ENCODE data around the gene AQP5.

DNA sequence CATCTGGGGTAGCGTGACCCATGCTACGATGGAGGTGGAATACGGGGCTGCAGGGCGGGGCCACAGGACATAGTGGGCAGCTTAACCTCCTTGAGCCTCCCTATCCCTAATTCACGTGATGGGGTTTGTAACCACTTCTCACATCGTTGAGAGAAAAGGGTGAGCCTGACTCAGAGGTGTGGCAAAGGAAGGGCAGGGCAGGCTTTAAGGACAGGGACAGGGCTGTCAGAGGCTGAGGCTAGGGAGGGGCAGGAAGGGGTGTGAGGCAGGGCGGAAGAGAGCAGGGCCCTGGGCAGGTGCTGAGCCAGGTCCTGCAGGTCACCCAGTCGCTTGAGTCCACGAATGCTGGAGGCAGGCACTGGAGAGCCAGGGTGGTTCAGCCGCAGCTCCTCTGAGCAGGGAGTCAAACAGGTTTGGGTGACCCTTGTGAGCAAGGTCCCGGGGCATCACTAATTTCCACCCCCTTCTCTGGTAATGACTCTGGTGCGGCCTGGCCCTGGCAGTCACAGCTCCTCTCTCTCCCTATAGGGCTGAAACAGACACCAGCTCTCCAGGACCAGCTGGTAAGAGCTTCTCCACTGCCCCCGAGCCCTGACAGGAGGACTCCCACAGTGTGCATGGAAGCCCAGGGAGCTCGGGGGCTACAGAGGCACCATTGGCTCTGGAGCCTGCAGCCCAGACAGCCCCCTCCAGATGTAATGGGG lies 18.6 kb upstream of the AQP5 start:
- no peak for TF ChIP-seq CEBPB (IDR thresholded peaks at IDR 0.05)
- no peak for TF ChIP-seq REST (IDR thresholded peaks at IDR 0.05; ENCODE audit: low read depth)
- TF ChIP-seq USF1 (IDR thresholded peaks at IDR 0.05): no peak
- no peak for TF ChIP-seq CREB1 (IDR thresholded peaks at IDR 0.05; ENCODE audit: low read depth)
- TF ChIP-seq TAF1 (IDR thresholded peaks at IDR 0.05; ENCODE audit: low read depth): no peak
- no peak for TF ChIP-seq RAD21 (IDR thresholded peaks at IDR 0.05; ENCODE audit: low read depth)
- TF ChIP-seq, protein P1, sequence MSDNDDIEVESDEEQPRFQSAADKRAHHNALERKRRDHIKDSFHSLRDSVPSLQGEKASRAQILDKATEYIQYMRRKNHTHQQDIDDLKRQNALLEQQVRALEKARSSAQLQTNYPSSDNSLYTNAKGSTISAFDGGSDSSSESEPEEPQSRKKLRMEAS (IDR thresholded peaks at IDR 0.05): no peak
- TF ChIP-seq FOXM1 (IDR thresholded peaks at IDR 0.05; ENCODE audit: borderline replicate concordance, low read depth): no peak
- no peak for TF ChIP-seq EP300 (IDR thresholded peaks at IDR 0.05; ENCODE audit: borderline replicate concordance)
- TF ChIP-seq ZBTB7A (IDR thresholded peaks at IDR 0.05; ENCODE audit: low read depth): no peak

Data from Ishikawa (cell line).